K562 (cell line): ENCODE measurements around the gene HMBS. TPM values are rescaled to one million over a fixed set of nuclear protein-coding genes. Genes with fewer than 3 reads are reported as not detected.
A peak's percentile ranks its signal among the peaks of the same experiment; 100 is the strongest.

Experiments used
- ATAC-seq: fragments of 200-7000 bp; cut with Tn5 transposase; 3 replicates; pipeline ENCODE4 v1.9.1; 2020; ENCODE audit warnings: moderate library complexity
- BruUV-seq: library from RNA; stranded (reverse); fragments of 400-500 nt; replicated peaks from 2 replicates; lab custom pipeline; 2021; lab: Mats Ljungman, UMichigan
- CTCF ChIA-PET: fragments of 300-600 bp; formaldehyde crosslinking; extraction: SDS; loops from one replicate; lab custom pipeline; 2021; ENCODE audit warnings: low intra/inter-chr PET ratio; lab: Yijun Ruan, JAX
- POLR2A ChIA-PET: fragments of 300-600, 350-650 bp; sonication (Branson Sonifier 250); formaldehyde crosslinking; extraction: SDS; loops from one replicate; lab custom pipeline; 2021; ENCODE audit warnings: antibody characterized with exemption, inconsistent platforms; lab: Yijun Ruan, JAX
- DNase-seq, 4 experiments: peaks; one replicate each; pipeline versions ENCODE4 v3.0.0 to v3.0.0-alpha.2; 2011 to 2018; ENCODE audit warnings: low spot score in 3 of 4, mixed read lengths in 3 of 4; ENCODE audit errors: extremely low read depth in 1 of 4
- FAIRE-seq: peaks from 2 replicates; lab custom pipeline; 2011; peaks lifted over from hg19 to GRCh38; lab: Jason Lieb, UNC
- H2AFZ ChIP-seq: 2 replicates; pipeline ENCODE4 v1.6.0; 2011; ENCODE audit warnings: low read depth, low read length, control low read depth, inconsistent platforms
- H3K27ac ChIP-seq: fragments of 200-600 bp; 3 replicates; pipeline ENCODE4 v1.8.0; 2011; ENCODE audit warnings: low read depth, mild to moderate bottlenecking, control low read depth, inconsistent platforms, low read length, moderate library complexity, mixed read lengths; ENCODE audit errors: extremely low read depth
- H3K27me3 ChIP-seq, 2 experiments: fragments of 300-600 bp in 1 of 2; 2 replicates in 1 of 2; 3 replicates in 1 of 2; pipeline versions ENCODE4 v1.6.0 to v1.8.0; 2011; ENCODE audit warnings: inconsistent platforms in 2 of 2, low read length in 2 of 2, mild to moderate bottlenecking in 1 of 2, mixed read lengths in 1 of 2, moderate library complexity in 1 of 2; ENCODE audit not compliant: control insufficient read depth in 2 of 2, insufficient read depth in 2 of 2
- H3K36me3 ChIP-seq: fragments of 300-600 bp; 3 replicates; pipeline ENCODE4 v1.8.0; 2011; ENCODE audit warnings: mild to moderate bottlenecking, low read length, inconsistent platforms; ENCODE audit not compliant: control insufficient read depth, insufficient read depth
- H3K4me1 ChIP-seq, 2 experiments: fragments of 200-600 bp in 1 of 2; replicated peaks in 1 of 2; 2 replicates in 1 of 2; 3 replicates in 1 of 2; pipeline versions ENCODE4 v1.5.1 to v1.8.0; 2011; ENCODE audit warnings: inconsistent platforms in 2 of 2, low read length in 2 of 2, mild to moderate bottlenecking in 1 of 2, mixed read lengths in 1 of 2, moderate library complexity in 1 of 2; ENCODE audit not compliant: control insufficient read depth in 2 of 2, insufficient read depth in 2 of 2
- H3K4me2 ChIP-seq: 2 replicates; pipeline ENCODE4 v1.6.1; 2011; ENCODE audit warnings: low read length, control low read depth, inconsistent platforms, mixed read lengths; ENCODE audit not compliant: insufficient read depth
- H3K4me3 ChIP-seq: fragments of 200-600 bp; sonication (generic), shearing (Covaris generic); 2 replicates; pipeline ENCODE4 v1.5.1; 2016; ENCODE audit warnings: control low read depth, inconsistent platforms
- H3K79me2 ChIP-seq: fragments of 200-600 bp; 3 replicates; pipeline ENCODE4 v1.8.0; 2011; ENCODE audit warnings: low read length, inconsistent platforms; ENCODE audit not compliant: control insufficient read depth, insufficient read depth
- H3K9ac ChIP-seq, 2 experiments: 2 replicates each; pipeline versions ENCODE4 v1.6.0 to v1.6.1; 2011; ENCODE audit warnings: low read depth in 2 of 2, low read length in 2 of 2, control low read depth in 1 of 2, inconsistent platforms in 1 of 2, mild to moderate bottlenecking in 1 of 2, mixed read lengths in 1 of 2; ENCODE audit not compliant: insufficient read depth in 1 of 2
- H3K9me1 ChIP-seq: one replicate; pipeline ENCODE4 v1.6.0; 2011; ENCODE audit warnings: inconsistent platforms, mild to moderate bottlenecking, low read length, moderate library complexity; ENCODE audit not compliant: control insufficient read depth, insufficient read depth
- H3K9me3 ChIP-seq: replicated peaks from 2 replicates; pipeline ENCODE4 v1.5.1; 2011; ENCODE audit warnings: low read depth, low read length, inconsistent platforms; ENCODE audit not compliant: control insufficient read depth, insufficient read depth
- H4K20me1 ChIP-seq: replicated peaks from 2 replicates; pipeline ENCODE4 v1.6.1; 2011; ENCODE audit warnings: low read length, inconsistent platforms, mixed read lengths; ENCODE audit not compliant: control insufficient read depth, insufficient read depth
- CLOCK ChIP-seq: fragments of 250-450 bp; sonication (Bioruptor Pico); IDR thresholded peaks from 2 replicates; pipeline ENCODE4 v1.4.0; 2020; ENCODE audit warnings: mild to moderate bottlenecking, moderate library complexity, borderline replicate concordance
- GTF2E2 ChIP-seq: fragments of 200-800 bp; sonication (Bioruptor generic); IDR thresholded peaks from 2 replicates; pipeline ENCODE4 v1.6.1; 2016; ENCODE audit warnings: missing genetic modification characterization, missing compliant biosample characterization
- HCFC1 ChIP-seq: IDR thresholded peaks from 2 replicates; pipeline ENCODE4 v1.6.1; 2012; ENCODE audit warnings: low read depth, low read length, improper control_type of control experiment
- KDM4B ChIP-seq, 2 experiments: fragments of 450-650 bp in 1 of 2; sonication (generic) in 1 of 2; IDR thresholded peaks; 2 replicates each; pipeline ENCODE4 v1.6.1; 2016 to 2017; ENCODE audit warnings: borderline replicate concordance in 2 of 2, antibody characterized with exemption in 1 of 2, low read depth in 1 of 2, mild to moderate bottlenecking in 1 of 2
- PHF8 ChIP-seq: fragments of 200-600 bp; sonication (generic); IDR thresholded peaks from 2 replicates; pipeline ENCODE4 v1.6.1; 2012; ENCODE audit warnings: mixed run types, mild to moderate bottlenecking, inconsistent platforms, low read length, moderate library complexity, borderline replicate concordance
- POU5F1 ChIP-seq: fragments of 150-350 bp; IDR thresholded peaks from 2 replicates; pipeline ENCODE4 v1.6.1; 2014; ENCODE audit warnings: borderline replicate concordance, low read length, low read depth, mild to moderate bottlenecking; ENCODE audit not compliant: partially characterized antibody
- RBM17 ChIP-seq: fragments of 200-400 bp; formaldehyde crosslinking; IDR thresholded peaks from 2 replicates; pipeline ENCODE4 v1.6.1; 2017; ENCODE audit warnings: low read depth, mild to moderate bottlenecking, low read length, borderline replicate concordance
- SMAD2 ChIP-seq: fragments of 150-350 bp; IDR thresholded peaks from 2 replicates; pipeline ENCODE4 v1.6.1; 2014; ENCODE audit warnings: low read depth, mild to moderate bottlenecking, low read length
- SMC3 ChIP-seq: conservative IDR thresholded peaks from 2 replicates; pipeline ENCODE4 v1.6.1; 2011; ENCODE audit warnings: low read depth, low read length, improper control_type of control experiment; ENCODE audit not compliant: insufficient read depth
- TSC22D4 ChIP-seq: fragments of 450-650 bp; IDR thresholded peaks from 2 replicates; pipeline ENCODE4 v1.6.1; 2016; ENCODE audit warnings: missing genetic modification characterization, missing biosample characterization, control low read depth
- ZNF12 ChIP-seq: sonication (generic); formaldehyde crosslinking; IDR thresholded peaks from 2 replicates; pipeline ENCODE4 v1.4.0; 2020; ENCODE audit warnings: mild to moderate bottlenecking, missing genetic modification reagents
- ZNF174 ChIP-seq: fragments of 250-450 bp; sonication (Bioruptor Pico); IDR thresholded peaks from 2 replicates; pipeline ENCODE4 v1.4.0; 2020; ENCODE audit warnings: mild to moderate bottlenecking
- ZNF639 ChIP-seq, 2 experiments: fragments of 200-800 bp in 1 of 2; sonication (Bioruptor generic) in 1 of 2; sonication (generic) in 1 of 2; formaldehyde crosslinking in 1 of 2; IDR thresholded peaks in 1 of 2; conservative IDR thresholded peaks in 1 of 2; 2 replicates each; pipeline versions ENCODE4 v1.5.0 to v1.6.1; 2016 to 2020; ENCODE audit warnings: missing compliant biosample characterization in 1 of 2, missing genetic modification characterization in 1 of 2, missing genetic modification reagents in 1 of 2
- WGBS: fragments of 100-300 bp; shearing (Covaris generic); methylation state at CpG from one replicate; pipeline ENCODE4 v1.1.6; 2016; ENCODE audit warnings: low coverage, mixed read lengths; ENCODE audit not compliant: insufficient coverage; ENCODE audit errors: missing lambda C conversion rate; 5-methylcytosine and 5-hydroxymethylcytosine counted together
- in situ Hi-C: fragments of 300-500 bp; cut with MboI; formaldehyde crosslinking; loops from 4 replicates; pipeline ENCODE4 v1.15.0; 2018; ENCODE audit warnings: inconsistent platforms, mixed read lengths
- intact Hi-C: fragments of 100-400 bp; cut with micrococcal nuclease; formaldehyde crosslinking; loops from 2 replicates; pipeline ENCODE4 v1.14.2; 2022
- polyA plus RNA-seq, 8 experiments: library from polyadenylated mRNA; depleted of rRNA in 4 of 8; stranded (reverse) in 5 of 8; unstranded in 3 of 8; fragments of >200 nt; fragmentation: Nextera tagmentation in 2 of 8; fragmentation: Illumina TruSeq in 1 of 8; extraction: Ambion mirVana in 2 of 8; extraction: Trizol in 1 of 8; gene quantifications; 2 replicates each; pipeline versions ENCODE4 v1.2.1 to v1.2.3, GENCODE V29; 2011 to 2014; ENCODE audit warnings: inconsistent platforms in 1 of 8, missing spikeins in 1 of 8
- total RNA-seq, 7 experiments: library from RNA; depleted of rRNA in 6 of 7; stranded (reverse); fragments of >200 nt in 6 of 7; fragmentation: Illumina TruSeq in 2 of 7; extraction: Trizol in 2 of 7; gene quantifications; 2 replicates each; pipeline versions ENCODE4 v1.2.1 to v1.2.3, GENCODE V29; 2011 to 2021; ENCODE audit warnings: low replicate concordance in 1 of 7
- TF ChIP-seq, protein P1 (sequence below): sonication (generic); formaldehyde crosslinking; IDR thresholded peaks from 2 replicates; pipeline ENCODE4 v1.8.1; 2022; ENCODE audit warnings: missing genetic modification reagents

Gene HMBS
- total and polyA plus RNA-seq, 9 of the 15 experiments (the other 6 are each of a cell fraction or from before 2014, with no cell fraction given): 56.9 to 385 (median 286) TPM

DNA sequence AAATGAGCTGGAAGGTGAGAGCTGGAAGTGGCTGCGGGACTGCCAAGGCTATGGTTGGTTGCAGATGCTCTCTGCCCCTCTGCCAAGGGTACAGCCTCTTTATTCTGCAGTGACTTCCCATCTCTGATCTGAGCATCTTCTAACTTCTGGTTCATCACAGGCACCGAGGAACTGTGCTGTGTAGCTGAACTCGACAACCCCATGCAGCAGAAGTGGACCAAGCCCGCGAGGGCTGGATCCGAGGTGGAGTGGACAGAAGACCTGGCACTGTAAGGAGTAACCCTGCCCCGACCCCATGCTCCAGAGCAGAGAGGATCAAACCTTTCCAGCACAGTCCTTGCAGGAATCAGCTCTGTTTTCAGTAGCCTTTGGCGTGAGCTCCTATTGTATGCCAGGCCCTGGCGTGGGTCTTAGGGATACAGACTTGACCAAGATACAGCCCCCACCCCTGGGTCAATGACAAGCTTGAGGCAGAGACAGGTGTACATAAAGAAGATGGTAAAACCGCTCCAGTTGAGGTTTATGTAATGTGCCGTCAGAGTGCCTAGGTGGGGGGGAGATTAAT lies 26.8 kb downstream of the HMBS start:
- ChIA-PET CTCF (no interaction called here), POLR2A (interaction anchor here (1.0 to 5.8 kb wide), 2 partner anchors 16 to 37 kb away, joined by 3 to 75 read pairs; a partner anchor contains a TSS)
- ATAC-seq (no peak), DNase-seq (no peak), FAIRE-seq (no peak)
- Histone ChIP-seq H4K20me1 (peaks cover 18% of the 10 kb centered on the region), H3K9me3 (no peaks in the 10 kb centered on the region), H2AFZ (no peak overlapping the region), H3K27ac (no peak overlapping the region; the same call in 2 of the 3 replicates), H3K4me1 (peaks cover 25 to 29% of the 10 kb centered on the region in 2 experiments), H3K79me2 (peaks cover 37% of the 10 kb centered on the region), H3K9ac (peak overlapping the region in 1 of 2 experiments; percentile 17; a peak in 1 of 4 replicates), H3K4me2 (no peak overlapping the region), H3K9me1 (no peaks in the 10 kb centered on the region), H3K36me3 (peaks cover 75% of the 10 kb centered on the region), H3K27me3 (no peaks in the 10 kb centered on the region), H3K4me3 (no peak overlapping the region)
- no peak for TF ChIP-seq ZNF174 (CRISPR knock-in tag)
- TF ChIP-seq, protein P1, sequence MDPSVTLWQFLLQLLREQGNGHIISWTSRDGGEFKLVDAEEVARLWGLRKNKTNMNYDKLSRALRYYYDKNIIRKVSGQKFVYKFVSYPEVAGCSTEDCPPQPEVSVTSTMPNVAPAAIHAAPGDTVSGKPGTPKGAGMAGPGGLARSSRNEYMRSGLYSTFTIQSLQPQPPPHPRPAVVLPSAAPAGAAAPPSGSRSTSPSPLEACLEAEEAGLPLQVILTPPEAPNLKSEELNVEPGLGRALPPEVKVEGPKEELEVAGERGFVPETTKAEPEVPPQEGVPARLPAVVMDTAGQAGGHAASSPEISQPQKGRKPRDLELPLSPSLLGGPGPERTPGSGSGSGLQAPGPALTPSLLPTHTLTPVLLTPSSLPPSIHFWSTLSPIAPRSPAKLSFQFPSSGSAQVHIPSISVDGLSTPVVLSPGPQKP (CRISPR knock-in tag): no peak
- TF ChIP-seq ZNF12 (CRISPR knock-in tag): no peak
- no peak for TF ChIP-seq SMAD2
- no peak for TF ChIP-seq GTF2E2 (tag)
- no peak for TF ChIP-seq TSC22D4 (tag)
- TF ChIP-seq PHF8: no peak
- no peak for TF ChIP-seq ZNF639 (CRISPR knock-in tag; conservative IDR thresholded peaks at IDR 0.05 in 1 of 2, IDR thresholded peaks at IDR 0.05 in 1 of 2)
- TF ChIP-seq POU5F1: no peak
- no peak for TF ChIP-seq SMC3
- no peak for TF ChIP-seq HCFC1
- TF ChIP-seq KDM4B (IDR thresholded peaks at IDR 0.05; ENCODE audit: borderline replicate concordance in 2 of 2, low read depth in 1 of 2): no peak
- no peak for TF ChIP-seq RBM17
- TF ChIP-seq CLOCK: no peak
- in situ Hi-C loops (no loop called here), intact Hi-C loops (no loop called here)
- BruUV-seq: no TSS peak
- 95% methylated on average over 11 of the region's 11 CpGs for WGBS
